ENCODE results near the gene UCK1. TPM values are rescaled to one million over a fixed set of nuclear protein-coding genes. Genes with fewer than 3 reads are reported as not detected.

The UCK1 gene
- total and polyA plus RNA-seq, 2 of the 8 experiments (the other 6 are each of a cell fraction or from before 2014, with no cell fraction given) = 35.1 to 42.0 TPM

DNA sequence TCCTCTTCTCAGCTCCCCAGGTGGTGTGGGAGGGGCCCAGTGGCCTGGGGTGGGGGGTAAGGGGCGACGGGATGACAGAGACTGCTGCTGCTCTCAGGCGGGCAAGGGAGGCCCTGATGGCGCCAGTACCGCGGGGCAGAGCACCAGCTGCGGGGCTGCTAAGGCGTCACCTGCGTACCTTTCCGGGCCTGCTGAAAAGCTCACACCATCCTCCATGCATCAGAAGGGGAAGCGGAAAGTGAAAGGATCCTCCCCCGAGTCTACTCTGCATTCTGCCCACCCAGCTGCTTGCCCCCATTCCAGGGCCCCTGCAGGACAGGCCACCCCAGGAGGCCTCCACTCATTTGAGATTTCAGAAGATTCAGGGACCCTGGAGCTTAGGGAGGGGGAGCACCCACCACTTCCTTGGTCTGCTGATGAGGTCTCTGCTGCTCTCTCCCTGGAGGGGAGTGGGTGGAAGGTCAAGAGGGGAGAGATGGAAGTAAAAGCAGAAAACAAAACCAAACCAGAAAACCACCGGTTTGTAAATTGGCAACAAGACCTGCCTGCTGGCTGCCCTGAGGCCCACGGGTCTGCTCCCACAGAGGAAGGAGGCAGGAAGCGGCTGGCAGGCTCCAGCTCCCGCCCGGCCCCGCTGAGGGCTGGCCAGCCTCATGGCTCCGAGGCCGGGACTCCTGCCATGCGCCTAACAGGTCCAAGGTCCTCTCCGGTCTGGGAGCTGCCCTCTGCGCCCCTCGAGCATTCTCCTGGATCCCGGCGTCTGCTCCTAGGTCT, 47.9 kb upstream of the UCK1 start (continued):
- TF ChIP-seq SRF (IDR thresholded peaks at IDR 0.05; ENCODE audit: low read depth, low read length) (no peak), KDM1A (IDR thresholded peaks at IDR 0.05; ENCODE audit: borderline replicate concordance, low read length) (no peak), CHD7 (IDR thresholded peaks at IDR 0.05; ENCODE audit: insufficient replicate concordance, low read length) (no peak), CHD2 (IDR thresholded peaks at IDR 0.05; ENCODE audit: low read length) (no peak)

Data from H1 (cell line).